ENCODE data around the gene KRTAP20-1. TPM values are rescaled to one million over a fixed set of nuclear protein-coding genes. Genes with fewer than 3 reads are reported as not detected.

KRTAP20-1 gene, protein sequence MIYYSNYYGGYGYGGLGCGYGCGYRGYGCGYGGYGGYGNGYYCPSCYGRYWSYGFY
- total RNA-seq (2014; rRNA removed; shearing (Covaris generic)): not detected in 2 replicates

DNA sequence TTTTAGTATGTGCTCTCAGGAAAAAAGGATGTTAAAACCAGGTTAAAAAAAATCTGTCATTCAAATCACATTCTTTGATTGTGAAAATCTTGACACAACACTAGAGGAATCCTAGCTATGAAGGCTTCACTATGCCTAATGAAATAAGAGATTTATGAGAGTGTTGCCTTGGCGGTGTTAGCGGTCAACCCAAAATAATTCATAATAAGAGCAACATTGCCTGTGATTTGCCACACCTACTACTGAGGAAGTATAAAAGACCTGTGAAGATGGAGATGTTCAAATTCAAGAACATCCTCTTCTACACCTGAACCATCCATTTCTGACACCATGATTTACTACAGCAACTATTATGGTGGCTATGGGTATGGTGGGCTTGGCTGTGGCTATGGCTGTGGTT is at the start of gene KRTAP20-1:
Gene KRTAP20-1, plus strand, starts transcription at position 301 of the 400 bp plus-strand sequence. Its CDS starts 30 bp downstream, at position 331.
- no peak for DNase-seq
- Histone ChIP-seq H3K36me3 (replicated peaks; ENCODE audit: control insufficient read depth, insufficient read depth, low read length) (no peaks in the 10 kb centered on the region), H3K4me3 (ENCODE audit: insufficient read depth, low read depth, low read length) (no peak within 1 kb of the TSS), H3K27me3 (ENCODE audit: control insufficient read depth, insufficient read depth, low read length) (no peaks in the 10 kb centered on the region)

GRCh38 chr21:30567617-30568016 is 48.6 kb upstream of the KRTAP20-1 start:
- Histone ChIP-seq H3K27me3 (ENCODE audit: control insufficient read depth, insufficient read depth, low read length) (no peaks in the 10 kb centered on the region), H3K4me3 (ENCODE audit: insufficient read depth, low read depth, low read length) (no peak overlapping the region), H3K36me3 (replicated peaks; ENCODE audit: control insufficient read depth, insufficient read depth, low read length) (no peaks in the 10 kb centered on the region)
- no peak for DNase-seq

- Histone ChIP-seq H3K27me3 (ENCODE audit: control insufficient read depth, insufficient read depth, low read length) (no peaks in the 10 kb centered on the region), H3K4me3 (ENCODE audit: insufficient read depth, low read depth, low read length) (no peak overlapping the region), H3K36me3 (replicated peaks; ENCODE audit: control insufficient read depth, insufficient read depth, low read length) (no peaks in the 10 kb centered on the region)
- no peak for DNase-seq
Observed at GRCh38 chr21:30577766-30578165, 38.5 kb upstream of the KRTAP20-1 start.

DNA sequence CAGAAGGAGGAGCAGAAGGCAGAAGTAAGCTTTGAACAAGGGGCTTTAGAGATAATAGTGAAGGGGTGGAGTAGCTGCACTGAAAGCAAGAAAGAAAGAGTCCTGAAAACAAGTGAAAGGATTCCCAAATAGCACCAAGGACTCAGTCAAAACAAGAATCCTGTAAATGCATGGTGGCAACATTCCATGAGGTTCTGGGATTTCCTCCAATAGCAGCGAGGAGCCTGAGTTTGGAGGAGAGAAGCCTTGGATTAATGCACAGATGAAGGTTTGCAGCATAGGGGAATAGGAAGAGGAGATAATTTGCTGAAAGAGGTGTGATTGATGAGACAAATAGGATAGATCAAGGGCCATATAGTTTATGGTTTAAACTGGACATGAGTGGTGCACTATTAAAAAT is 36.9 kb upstream of the KRTAP20-1 start:
- no peaks in the 10 kb centered on the region for H3K36me3 ChIP-seq (replicated peaks; ENCODE audit: control insufficient read depth, insufficient read depth, low read length)
- H3K4me3 ChIP-seq (ENCODE audit: insufficient read depth, low read depth, low read length): no peak overlapping the region
- DNase-seq: no peak
- H3K27me3 ChIP-seq (ENCODE audit: control insufficient read depth, insufficient read depth, low read length): no peaks in the 10 kb centered on the region

DNA sequence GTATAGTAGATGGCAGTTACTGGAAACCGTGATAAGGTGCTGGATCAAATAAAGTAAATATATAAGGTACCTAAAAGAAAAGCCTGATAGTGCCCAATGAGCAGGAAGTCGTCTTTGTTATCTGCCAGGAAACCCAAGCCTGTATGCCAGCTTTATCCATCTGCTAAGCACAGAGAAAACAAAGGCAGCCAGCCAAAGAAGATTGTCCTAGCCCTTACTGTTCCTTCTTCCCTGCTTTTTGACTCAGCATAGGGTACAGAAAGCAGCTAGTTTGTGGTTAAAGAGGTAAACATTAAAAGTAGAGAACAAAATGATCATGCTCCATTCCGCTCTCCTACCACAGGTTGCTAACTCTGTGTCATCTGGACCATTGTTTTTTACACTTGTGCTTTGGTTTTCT is 36.1 kb upstream of the KRTAP20-1 start:
- no peaks in the 10 kb centered on the region for H3K36me3 ChIP-seq (replicated peaks; ENCODE audit: control insufficient read depth, insufficient read depth, low read length)
- no peaks in the 10 kb centered on the region for H3K27me3 ChIP-seq (ENCODE audit: control insufficient read depth, insufficient read depth, low read length)
- no peak for DNase-seq
- H3K4me3 ChIP-seq (ENCODE audit: insufficient read depth, low read depth, low read length): no peak overlapping the region

DNA sequence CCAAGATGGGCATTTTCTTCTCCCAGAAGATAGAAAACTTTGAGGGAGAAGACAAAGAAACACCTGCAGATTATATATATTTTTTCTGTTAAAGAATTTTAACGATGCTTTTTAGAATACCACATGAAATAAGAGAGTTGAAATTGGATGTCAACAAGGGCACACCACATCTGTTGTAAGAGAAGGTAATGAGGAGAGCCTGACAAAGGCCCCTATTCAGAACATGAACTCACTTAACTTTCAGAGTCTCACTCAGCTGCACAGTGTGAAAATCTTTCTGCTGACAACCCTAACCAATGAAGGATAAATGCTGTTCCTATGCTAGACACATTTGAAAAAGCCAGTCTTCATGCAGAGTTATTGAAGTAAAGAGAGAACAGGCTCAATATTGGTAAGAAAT is 33.4 kb upstream of the KRTAP20-1 start:
- Histone ChIP-seq H3K36me3 (replicated peaks; ENCODE audit: control insufficient read depth, insufficient read depth, low read length) (no peaks in the 10 kb centered on the region), H3K27me3 (ENCODE audit: control insufficient read depth, insufficient read depth, low read length) (no peaks in the 10 kb centered on the region), H3K4me3 (ENCODE audit: insufficient read depth, low read depth, low read length) (no peak overlapping the region)
- DNase-seq: no peak

GRCh38 chr21:30590297-30590696 is 25.9 kb upstream of the KRTAP20-1 start, which contains the start of gene KRTAP22-2:
Gene KRTAP22-2 (minus strand): TSS chr21:30590397.
- Histone ChIP-seq H3K27me3 (ENCODE audit: control insufficient read depth, insufficient read depth, low read length) (no peaks in the 10 kb centered on the region), H3K36me3 (replicated peaks; ENCODE audit: control insufficient read depth, insufficient read depth, low read length) (no peaks in the 10 kb centered on the region), H3K4me3 (ENCODE audit: insufficient read depth, low read depth, low read length) (no peak within 1 kb of the TSS)
- no peak for DNase-seq

GRCh38 chr21:30592140-30592539 is 24.1 kb upstream of the KRTAP20-1 start, which contains the start of gene KRTAP6-3:
Gene KRTAP6-3 (plus strand): TSS chr21:30592440. CDS start chr21:30592446, 6 bp downstream.
- no peaks in the 10 kb centered on the region for H3K27me3 ChIP-seq (ENCODE audit: control insufficient read depth, insufficient read depth, low read length)
- no peak within 1 kb of the TSS for H3K4me3 ChIP-seq (ENCODE audit: insufficient read depth, low read depth, low read length)
- no peaks in the 10 kb centered on the region for H3K36me3 ChIP-seq (replicated peaks; ENCODE audit: control insufficient read depth, insufficient read depth, low read length)
- DNase-seq: no peak

DNA sequence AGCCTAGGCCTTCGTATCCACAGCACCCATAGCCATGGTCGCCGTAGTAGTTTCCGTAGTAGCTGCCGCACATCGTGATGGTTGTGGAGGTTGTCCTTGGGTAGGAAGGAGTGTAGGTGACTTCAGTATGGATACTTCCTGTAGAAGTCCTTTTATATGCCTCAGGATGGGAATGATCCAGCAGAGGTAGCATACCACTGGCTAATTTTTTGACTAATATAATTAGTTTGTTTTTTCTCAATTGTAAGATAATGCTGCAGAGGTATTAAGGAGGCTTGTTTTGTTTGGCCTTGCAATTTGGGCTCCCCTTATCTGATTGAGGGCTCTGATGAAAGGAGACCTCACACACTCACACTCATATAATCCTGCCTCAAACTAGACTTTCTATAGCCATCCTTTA is 17.4 kb upstream of the KRTAP20-1 start, which contains the start of gene KRTAP6-2:
Gene KRTAP6-2, minus strand, starts transcription at position 101 of the 400 bp plus-strand sequence. Its CDS starts 28 bp downstream, at position 73.
- Histone ChIP-seq H3K36me3 (replicated peaks; ENCODE audit: control insufficient read depth, insufficient read depth, low read length) (no peaks in the 10 kb centered on the region), H3K27me3 (ENCODE audit: control insufficient read depth, insufficient read depth, low read length) (no peaks in the 10 kb centered on the region), H3K4me3 (ENCODE audit: insufficient read depth, low read depth, low read length) (no peak within 1 kb of the TSS)
- DNase-seq: no peak

GRCh38 chr21:30600787-30601186 is 15.4 kb upstream of the KRTAP20-1 start, which contains the start of gene KRTAP22-1:
Gene KRTAP22-1 (plus strand): TSS chr21:30601087.
- Histone ChIP-seq H3K27me3 (ENCODE audit: control insufficient read depth, insufficient read depth, low read length) (no peaks in the 10 kb centered on the region), H3K4me3 (ENCODE audit: insufficient read depth, low read depth, low read length) (no peak within 1 kb of the TSS), H3K36me3 (replicated peaks; ENCODE audit: control insufficient read depth, insufficient read depth, low read length) (no peaks in the 10 kb centered on the region)
- DNase-seq: no peak

DNA sequence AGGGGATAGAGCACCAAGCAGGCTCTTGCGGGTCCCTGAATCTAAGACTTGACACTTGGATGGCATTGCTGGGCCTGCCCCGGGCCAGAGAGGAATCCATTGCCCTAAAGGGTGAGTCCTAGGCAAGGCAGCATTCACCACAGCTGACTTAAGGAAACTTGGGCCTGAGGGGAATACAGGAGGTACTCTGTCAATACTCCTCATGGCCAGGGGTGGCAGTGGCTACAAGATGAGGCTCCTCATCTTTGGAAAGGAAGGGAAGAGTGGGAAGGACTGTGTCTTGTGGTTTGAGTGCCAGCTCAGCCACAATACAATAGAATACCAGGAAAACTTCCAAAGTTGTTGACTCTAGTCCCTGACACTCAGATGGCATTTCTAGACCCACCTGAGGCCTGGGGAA is 10.3 kb upstream of the KRTAP20-1 start:
- H3K4me3 ChIP-seq (ENCODE audit: insufficient read depth, low read depth, low read length): no peak overlapping the region
- no peaks in the 10 kb centered on the region for H3K36me3 ChIP-seq (replicated peaks; ENCODE audit: control insufficient read depth, insufficient read depth, low read length)
- peak; percentile 9 for DNase-seq
- H3K27me3 ChIP-seq (ENCODE audit: control insufficient read depth, insufficient read depth, low read length): no peaks in the 10 kb centered on the region

DNA sequence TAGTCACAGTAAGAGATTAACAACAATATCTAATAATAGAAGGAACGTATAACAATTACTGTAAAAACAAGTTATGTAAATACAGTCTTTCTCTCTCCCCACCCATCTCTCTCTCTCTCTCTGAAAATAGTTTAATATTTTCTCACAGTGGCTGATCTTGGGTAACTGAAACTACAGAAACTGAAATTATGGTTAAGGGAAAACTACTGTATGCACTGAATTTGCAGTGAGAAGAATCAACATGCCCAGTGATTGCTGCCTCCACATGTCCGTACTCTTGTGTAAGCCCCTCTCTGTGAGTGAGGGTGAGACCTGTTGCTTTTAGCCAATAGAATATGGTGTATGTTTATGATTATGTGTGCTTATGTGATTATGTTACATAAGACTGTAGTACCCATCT is 4.1 kb upstream of the KRTAP20-1 start:
- no peaks in the 10 kb centered on the region for H3K27me3 ChIP-seq (ENCODE audit: control insufficient read depth, insufficient read depth, low read length)
- no peak overlapping the region for H3K4me3 ChIP-seq (ENCODE audit: insufficient read depth, low read depth, low read length)
- DNase-seq: no peak
- H3K36me3 ChIP-seq (replicated peaks; ENCODE audit: control insufficient read depth, insufficient read depth, low read length): no peaks in the 10 kb centered on the region

DNA sequence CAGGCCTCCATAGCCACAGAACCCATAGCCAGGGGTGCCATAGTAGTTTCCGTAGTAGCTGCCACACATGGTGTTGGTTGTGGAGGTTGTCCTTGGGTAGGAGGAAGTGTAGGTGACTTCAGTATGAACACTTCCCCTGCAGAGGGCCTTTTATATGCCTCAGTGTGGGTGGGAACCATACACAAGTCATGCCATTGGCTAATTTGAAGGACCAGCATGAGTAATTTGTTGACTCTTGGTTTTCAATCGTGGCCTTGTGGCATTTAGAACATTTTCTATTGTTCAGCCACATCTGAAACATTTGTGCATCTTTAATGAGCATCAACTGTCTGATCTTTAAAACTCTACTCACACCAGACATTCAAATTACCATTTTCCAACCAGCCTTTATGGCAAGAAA is 2.4 kb upstream of the KRTAP20-1 start, which contains the start of gene KRTAP6-1:
Gene KRTAP6-1, minus strand, starts transcription at position 95 of the 400 bp plus-strand sequence. Its CDS starts 26 bp downstream, at position 69.
- Histone ChIP-seq H3K36me3 (replicated peaks; ENCODE audit: control insufficient read depth, insufficient read depth, low read length) (no peaks in the 10 kb centered on the region), H3K4me3 (ENCODE audit: insufficient read depth, low read depth, low read length) (no peak within 1 kb of the TSS), H3K27me3 (ENCODE audit: control insufficient read depth, insufficient read depth, low read length) (no peaks in the 10 kb centered on the region)
- no peak for DNase-seq

DNA sequence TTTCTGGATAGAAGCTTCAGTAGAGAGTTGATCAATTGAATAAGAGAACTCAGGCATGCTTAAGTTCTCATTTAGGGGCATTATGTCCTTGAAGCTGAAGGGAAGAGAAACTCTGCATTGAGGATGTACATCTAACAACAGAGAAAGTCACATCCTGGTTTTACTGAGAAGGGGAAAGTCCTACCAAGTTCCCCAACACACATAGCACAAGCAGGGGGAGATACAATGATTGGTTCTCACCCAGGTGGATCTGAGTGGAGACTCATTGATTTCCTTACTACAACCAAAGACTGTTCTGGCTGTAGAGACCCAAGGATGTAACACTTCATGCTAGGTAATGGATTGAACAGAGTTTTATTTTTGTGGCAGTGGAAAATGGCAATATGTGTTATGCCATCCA is 1.0 kb upstream of the KRTAP20-1 start:
- no peak for DNase-seq
- no peaks in the 10 kb centered on the region for H3K36me3 ChIP-seq (replicated peaks; ENCODE audit: control insufficient read depth, insufficient read depth, low read length)
- no peaks in the 10 kb centered on the region for H3K27me3 ChIP-seq (ENCODE audit: control insufficient read depth, insufficient read depth, low read length)
- H3K4me3 ChIP-seq (ENCODE audit: insufficient read depth, low read depth, low read length): no peak overlapping the region

DNA sequence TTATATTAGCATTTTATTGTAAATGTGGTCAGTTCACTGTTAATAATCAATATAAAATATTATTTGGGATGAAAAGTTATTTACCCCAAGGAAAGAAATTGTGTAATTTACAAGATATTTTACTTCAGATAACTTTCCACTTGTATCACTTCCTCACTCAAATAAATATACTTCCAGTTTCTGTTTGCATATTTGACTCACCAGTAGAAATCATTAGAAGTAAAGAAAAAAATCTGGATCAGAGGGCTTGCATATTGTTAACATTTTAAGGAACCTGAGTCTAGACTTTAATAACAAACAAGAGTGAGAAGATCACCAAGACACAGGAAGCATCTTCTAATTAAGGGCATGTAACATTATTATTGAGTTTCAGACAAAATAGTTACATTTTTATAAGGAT is 3.9 kb downstream of the KRTAP20-1 start:
- Histone ChIP-seq H3K4me3 (ENCODE audit: insufficient read depth, low read depth, low read length) (no peak overlapping the region), H3K36me3 (replicated peaks; ENCODE audit: control insufficient read depth, insufficient read depth, low read length) (no peaks in the 10 kb centered on the region), H3K27me3 (ENCODE audit: control insufficient read depth, insufficient read depth, low read length) (no peaks in the 10 kb centered on the region)
- no peak for DNase-seq

- Histone ChIP-seq H3K36me3 (replicated peaks; ENCODE audit: control insufficient read depth, insufficient read depth, low read length) (no peaks in the 10 kb centered on the region), H3K4me3 (ENCODE audit: insufficient read depth, low read depth, low read length) (no peak within 1 kb of the TSS), H3K27me3 (ENCODE audit: control insufficient read depth, insufficient read depth, low read length) (no peaks in the 10 kb centered on the region)
- no peak for DNase-seq
Observed at GRCh38 chr21:30620522-30620921, 4.3 kb downstream of the KRTAP20-1 start, which contains the start of gene KRTAP20-4. Gene KRTAP20-4 (plus strand): TSS chr21:30620627.

Measured in H7 (cell line).